GM23338 (cell line): ENCODE data around the gene ATP12A. TPM values are rescaled to one million over a fixed set of nuclear protein-coding genes. Genes with fewer than 3 reads are reported as not detected.

Experiments used
- ATAC-seq: fragments of 200-7000 bp; cut with Tn5 transposase; 3 replicates; pipeline ENCODE4 v1.9.1; 2020
- DNase-seq: peaks from one replicate; pipeline ENCODE4 v3.0.0-alpha.2; 2015; ENCODE audit warnings: low spot score
- H2AFZ ChIP-seq: fragments of 200-600 bp; sonication (generic); 2 replicates; pipeline ENCODE4 v1.8.0; 2016; ENCODE audit warnings: antibody characterized with exemption, mild to moderate bottlenecking, moderate library complexity
- H3F3A ChIP-seq: fragments of 200-600 bp; sonication (generic); replicated peaks from 2 replicates; pipeline ENCODE4 v1.8.0; 2017; ENCODE audit warnings: antibody characterized with exemption, mixed run types, low read depth
- H3K27ac ChIP-seq: fragments of 200-600 bp; sonication (generic); 2 replicates; pipeline ENCODE4 v1.6.1; 2016; ENCODE audit warnings: low read depth
- H3K27me3 ChIP-seq: fragments of 200-600 bp; sonication (generic); 2 replicates; pipeline ENCODE4 v1.8.0; 2016; ENCODE audit warnings: mild to moderate bottlenecking, mixed run types, moderate library complexity; ENCODE audit not compliant: insufficient read depth
- H3K36me3 ChIP-seq: fragments of 200-600 bp; sonication (generic); 2 replicates; pipeline ENCODE4 v1.8.0; 2016; ENCODE audit warnings: mild to moderate bottlenecking; ENCODE audit not compliant: insufficient read depth
- H3K4me1 ChIP-seq: fragments of 200-600 bp; sonication (generic); 2 replicates; pipeline ENCODE4 v1.8.0; 2016; ENCODE audit warnings: mild to moderate bottlenecking, moderate library complexity; ENCODE audit not compliant: insufficient read depth
- H3K4me2 ChIP-seq: fragments of 200-600 bp; sonication (generic); 2 replicates; pipeline ENCODE4 v1.7.1; 2017; ENCODE audit warnings: mixed run types
- H3K4me3 ChIP-seq: fragments of 200-600 bp; sonication (generic); 2 replicates; pipeline ENCODE4 v1.6.1; 2016; ENCODE audit warnings: mixed run types
- H3K79me2 ChIP-seq: fragments of 200-600 bp; sonication (generic); replicated peaks from 2 replicates; pipeline ENCODE4 v1.8.0; 2017; ENCODE audit warnings: mild to moderate bottlenecking; ENCODE audit not compliant: insufficient read depth
- H3K9me2 ChIP-seq: fragments of 200-600 bp; sonication (generic); 2 replicates; pipeline ENCODE4 v1.8.0; 2017; ENCODE audit not compliant: insufficient read depth
- H4K20me1 ChIP-seq: fragments of 200-600 bp; sonication (generic); replicated peaks from 2 replicates; pipeline ENCODE4 v1.8.0; 2017; ENCODE audit warnings: mild to moderate bottlenecking; ENCODE audit not compliant: insufficient read depth
- H3K27ac Mint-ChIP-seq: 2 replicates; pipeline ENCODE4 v1.8.0; 2020; ENCODE audit warnings: inconsistent platforms, mild to moderate bottlenecking, moderate library complexity, mixed read lengths
- H3K27me3 Mint-ChIP-seq: 3 replicates; pipeline ENCODE4 v1.8.0; 2022; ENCODE audit warnings: low read depth, mild to moderate bottlenecking, moderate library complexity, mixed read lengths, inconsistent platforms; ENCODE audit not compliant: insufficient read depth, poor library complexity
- H3K36me3 Mint-ChIP-seq: 3 replicates; pipeline ENCODE4 v1.8.0; 2021; ENCODE audit warnings: low read depth, mild to moderate bottlenecking, inconsistent platforms, moderate library complexity, mixed read lengths
- H3K4me1 Mint-ChIP-seq: 3 replicates; pipeline ENCODE4 v1.8.0; 2020; ENCODE audit warnings: mild to moderate bottlenecking, inconsistent platforms, mixed read lengths
- H3K4me3 Mint-ChIP-seq: 3 replicates; pipeline ENCODE4 v1.8.0; 2021; ENCODE audit warnings: moderate library complexity, mild to moderate bottlenecking, inconsistent platforms, mixed read lengths
- H3K9me3 Mint-ChIP-seq: 3 replicates; pipeline ENCODE4 v1.8.0; 2020; ENCODE audit warnings: moderate library complexity, mild to moderate bottlenecking, inconsistent platforms, mixed read lengths
- CREB1 ChIP-seq: fragments of 250-450 bp; sonication (Bioruptor Pico); IDR thresholded peaks from 2 replicates; pipeline ENCODE4 v1.5.0; 2020; ENCODE audit warnings: low read depth, mild to moderate bottlenecking, moderate library complexity
- ETS1 ChIP-seq: IDR thresholded peaks from 2 replicates; pipeline ENCODE4 v1.6.1; 2016; ENCODE audit warnings: antibody characterized with exemption
- EZH2 ChIP-seq: fragments of 200-600 bp; sonication (generic); IDR thresholded peaks from one replicate; pipeline ENCODE4 v1.8.0; 2017; ENCODE audit warnings: antibody characterized with exemption, mild to moderate bottlenecking, low read depth; ENCODE audit not compliant: unreplicated experiment
- EZH2phosphoT487 ChIP-seq: fragments of 200-600 bp; sonication (generic); IDR thresholded peaks from one replicate; pipeline ENCODE4 v1.8.1; 2018; ENCODE audit warnings: antibody characterized with exemption; ENCODE audit not compliant: unreplicated experiment
- JUNB ChIP-seq: IDR thresholded peaks from one replicate; pipeline ENCODE4 v1.6.1; 2016; ENCODE audit warnings: antibody characterized with exemption; ENCODE audit not compliant: unreplicated experiment
- NANOG ChIP-seq: IDR thresholded peaks from 2 replicates; pipeline ENCODE4 v1.6.1; 2016; ENCODE audit warnings: antibody characterized with exemption, borderline replicate concordance
- POLR2AphosphoS5 ChIP-seq: IDR thresholded peaks from 2 replicates; pipeline ENCODE4 v1.6.1; 2016; ENCODE audit warnings: antibody characterized with exemption, low read depth
- REST ChIP-seq: IDR thresholded peaks from one replicate; pipeline ENCODE4 v1.6.1; 2018; ENCODE audit warnings: antibody characterized with exemption; ENCODE audit not compliant: unreplicated experiment
- STAT1 ChIP-seq: IDR thresholded peaks from one replicate; pipeline ENCODE4 v1.6.1; 2016; ENCODE audit warnings: antibody characterized with exemption; ENCODE audit not compliant: unreplicated experiment
- ZNF114 ChIP-seq: fragments of 250-450 bp; sonication (Bioruptor Pico); IDR thresholded peaks from 2 replicates; pipeline ENCODE4 v1.5.0; 2020; ENCODE audit warnings: mild to moderate bottlenecking, moderate library complexity
- ZNF331 ChIP-seq: fragments of 250-450 bp; sonication (Bioruptor Pico); IDR thresholded peaks from 2 replicates; pipeline ENCODE4 v1.5.0; 2020; ENCODE audit warnings: low read depth, mild to moderate bottlenecking, moderate library complexity
- polyA plus RNA-seq: library from polyadenylated mRNA; unstranded; fragments of >200 nt; fragmentation: Nextera tagmentation; extraction: Ambion mirVana; gene quantifications from 2 replicates; pipeline ENCODE4 v1.2.1, GENCODE V29; 2016
- total RNA-seq: library from RNA; depleted of rRNA; stranded (reverse); fragments of >200 nt; shearing (Covaris generic); gene quantifications from 2 replicates; pipeline ENCODE4 v1.2.3, GENCODE V29; 2014
- TF ChIP-seq, protein P1 (sequence below): fragments of 250-450 bp; sonication (Bioruptor Pico); IDR thresholded peaks from 2 replicates; pipeline ENCODE4 v1.5.0; 2020; ENCODE audit warnings: mild to moderate bottlenecking, moderate library complexity
- TF ChIP-seq, protein P2 (sequence below), 2 experiments: fragments of 200-600 bp in 1 of 2; sonication (generic) in 1 of 2; conservative IDR thresholded peaks; 2 replicates each; pipeline versions ENCODE4 v1.5.1 to v1.6.1; 2016 to 2017; ENCODE audit warnings: antibody characterized with exemption in 2 of 2, low read depth in 2 of 2, mild to moderate bottlenecking in 2 of 2, moderate library complexity in 1 of 2

The ATP12A gene
- total and polyA plus RNA-seq, 2 experiments from 2014 or later: 0.40 to 1.0 TPM

DNA sequence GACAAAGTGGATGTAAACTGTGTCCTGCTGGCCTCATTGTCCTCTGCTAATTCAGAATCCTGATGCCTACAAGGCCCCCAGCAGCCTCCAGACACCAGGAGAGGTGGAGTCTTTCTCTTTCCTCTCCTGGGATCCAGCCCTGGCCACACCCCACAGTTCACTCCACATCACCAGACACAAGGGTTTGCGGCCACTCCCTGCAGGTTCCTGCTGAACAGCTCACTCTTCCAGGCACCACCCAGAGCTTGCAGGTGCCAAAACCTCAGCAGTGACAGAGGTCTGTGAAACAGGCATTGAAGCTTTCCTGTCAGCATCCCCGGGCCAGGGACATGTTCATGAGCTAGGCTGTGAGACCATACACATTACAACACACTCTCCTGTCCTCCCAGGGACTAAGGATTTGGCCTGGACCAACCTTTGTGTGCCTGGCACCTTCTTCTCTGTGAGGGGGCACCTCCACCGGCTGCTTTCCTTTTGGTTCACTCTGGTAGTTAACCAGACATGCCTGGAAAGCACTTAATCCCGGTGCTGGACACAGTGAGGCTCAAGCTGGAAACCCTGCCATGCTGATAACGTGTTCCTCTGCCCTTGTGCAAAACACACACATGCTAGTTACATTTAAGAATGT lies 11.1 kb upstream of the ATP12A start:
- no peak overlapping the region for H3K4me3 Mint-ChIP-seq
- peaks cover 10% of the 10 kb centered on the region for H3K27me3 Mint-ChIP-seq
- Histone ChIP-seq H3K36me3 (no peaks in the 10 kb centered on the region), H3K27ac (no peak overlapping the region), H3K4me1 (no peaks in the 10 kb centered on the region), H3F3A (no peaks in the 10 kb centered on the region), H3K4me2 (no peak overlapping the region), H3K9me2 (no peaks in the 10 kb centered on the region), H3K4me3 (no peak overlapping the region), H4K20me1 (no peaks in the 10 kb centered on the region), H2AFZ (no peak overlapping the region), H3K79me2 (no peaks in the 10 kb centered on the region), H3K27me3 (no peaks in the 10 kb centered on the region)
- ATAC-seq (no peak), DNase-seq (no peak)
- H3K27ac Mint-ChIP-seq: no peak overlapping the region
- H3K9me3 Mint-ChIP-seq: no peaks in the 10 kb centered on the region
- H3K4me1 Mint-ChIP-seq: peaks cover 14% of the 10 kb centered on the region
- no peaks in the 10 kb centered on the region for H3K36me3 Mint-ChIP-seq
- TF ChIP-seq POLR2AphosphoS5 (no peak), CREB1 (CRISPR knock-in tag) (no peak), JUNB (no peak), ZNF331 (CRISPR knock-in tag) (no peak), EZH2phosphoT487 (no peak), ETS1 (no peak), REST (no peak), NANOG (no peak), EZH2 (no peak), STAT1 (no peak), ZNF114 (no peak)
- TF ChIP-seq, protein P1, sequence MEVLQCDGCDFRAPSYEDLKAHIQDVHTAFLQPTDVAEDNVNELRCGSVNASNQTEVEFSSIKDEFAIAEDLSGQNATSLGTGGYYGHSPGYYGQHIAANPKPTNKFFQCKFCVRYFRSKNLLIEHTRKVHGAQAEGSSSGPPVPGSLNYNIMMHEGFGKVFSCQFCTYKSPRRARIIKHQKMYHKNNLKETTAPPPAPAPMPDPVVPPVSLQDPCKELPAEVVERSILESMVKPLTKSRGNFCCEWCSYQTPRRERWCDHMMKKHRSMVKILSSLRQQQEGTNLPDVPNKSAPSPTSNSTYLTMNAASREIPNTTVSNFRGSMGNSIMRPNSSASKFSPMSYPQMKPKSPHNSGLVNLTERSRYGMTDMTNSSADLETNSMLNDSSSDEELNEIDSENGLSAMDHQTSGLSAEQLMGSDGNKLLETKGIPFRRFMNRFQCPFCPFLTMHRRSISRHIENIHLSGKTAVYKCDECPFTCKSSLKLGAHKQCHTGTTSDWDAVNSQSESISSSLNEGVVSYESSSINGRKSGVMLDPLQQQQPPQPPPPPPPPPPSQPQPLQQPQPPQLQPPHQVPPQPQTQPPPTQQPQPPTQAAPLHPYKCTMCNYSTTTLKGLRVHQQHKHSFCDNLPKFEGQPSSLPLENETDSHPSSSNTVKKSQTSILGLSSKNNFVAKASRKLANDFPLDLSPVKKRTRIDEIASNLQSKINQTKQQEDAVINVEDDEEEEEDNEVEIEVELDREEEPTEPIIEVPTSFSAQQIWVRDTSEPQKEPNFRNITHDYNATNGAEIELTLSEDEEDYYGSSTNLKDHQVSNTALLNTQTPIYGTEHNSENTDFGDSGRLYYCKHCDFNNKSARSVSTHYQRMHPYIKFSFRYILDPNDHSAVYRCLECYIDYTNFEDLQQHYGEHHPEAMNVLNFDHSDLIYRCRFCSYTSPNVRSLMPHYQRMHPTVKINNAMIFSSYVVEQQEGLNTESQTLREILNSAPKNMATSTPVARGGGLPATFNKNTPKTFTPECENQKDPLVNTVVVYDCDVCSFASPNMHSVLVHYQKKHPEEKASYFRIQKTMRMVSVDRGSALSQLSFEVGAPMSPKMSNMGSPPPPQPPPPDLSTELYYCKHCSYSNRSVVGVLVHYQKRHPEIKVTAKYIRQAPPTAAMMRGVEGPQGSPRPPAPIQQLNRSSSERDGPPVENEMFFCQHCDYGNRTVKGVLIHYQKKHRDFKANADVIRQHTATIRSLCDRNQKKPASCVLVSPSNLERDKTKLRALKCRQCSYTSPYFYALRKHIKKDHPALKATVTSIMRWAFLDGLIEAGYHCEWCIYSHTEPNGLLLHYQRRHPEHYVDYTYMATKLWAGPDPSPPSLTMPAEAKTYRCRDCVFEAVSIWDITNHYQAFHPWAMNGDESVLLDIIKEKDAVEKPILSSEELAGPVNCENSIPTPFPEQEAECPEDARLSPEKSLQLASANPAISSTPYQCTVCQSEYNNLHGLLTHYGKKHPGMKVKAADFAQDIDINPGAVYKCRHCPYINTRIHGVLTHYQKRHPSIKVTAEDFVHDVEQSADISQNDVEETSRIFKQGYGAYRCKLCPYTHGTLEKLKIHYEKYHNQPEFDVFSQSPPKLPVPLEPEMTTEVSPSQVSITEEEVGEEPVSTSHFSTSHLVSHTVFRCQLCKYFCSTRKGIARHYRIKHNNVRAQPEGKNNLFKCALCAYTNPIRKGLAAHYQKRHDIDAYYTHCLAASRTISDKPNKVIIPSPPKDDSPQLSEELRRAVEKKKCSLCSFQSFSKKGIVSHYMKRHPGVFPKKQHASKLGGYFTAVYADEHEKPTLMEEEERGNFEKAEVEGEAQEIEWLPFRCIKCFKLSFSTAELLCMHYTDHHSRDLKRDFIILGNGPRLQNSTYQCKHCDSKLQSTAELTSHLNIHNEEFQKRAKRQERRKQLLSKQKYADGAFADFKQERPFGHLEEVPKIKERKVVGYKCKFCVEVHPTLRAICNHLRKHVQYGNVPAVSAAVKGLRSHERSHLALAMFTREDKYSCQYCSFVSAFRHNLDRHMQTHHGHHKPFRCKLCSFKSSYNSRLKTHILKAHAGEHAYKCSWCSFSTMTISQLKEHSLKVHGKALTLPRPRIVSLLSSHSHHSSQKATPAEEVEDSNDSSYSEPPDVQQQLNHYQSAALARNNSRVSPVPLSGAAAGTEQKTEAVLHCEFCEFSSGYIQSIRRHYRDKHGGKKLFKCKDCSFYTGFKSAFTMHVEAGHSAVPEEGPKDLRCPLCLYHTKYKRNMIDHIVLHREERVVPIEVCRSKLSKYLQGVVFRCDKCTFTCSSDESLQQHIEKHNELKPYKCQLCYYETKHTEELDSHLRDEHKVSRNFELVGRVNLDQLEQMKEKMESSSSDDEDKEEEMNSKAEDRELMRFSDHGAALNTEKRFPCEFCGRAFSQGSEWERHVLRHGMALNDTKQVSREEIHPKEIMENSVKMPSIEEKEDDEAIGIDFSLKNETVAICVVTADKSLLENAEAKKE (CRISPR knock-in tag): no peak
- TF ChIP-seq, protein P2, sequence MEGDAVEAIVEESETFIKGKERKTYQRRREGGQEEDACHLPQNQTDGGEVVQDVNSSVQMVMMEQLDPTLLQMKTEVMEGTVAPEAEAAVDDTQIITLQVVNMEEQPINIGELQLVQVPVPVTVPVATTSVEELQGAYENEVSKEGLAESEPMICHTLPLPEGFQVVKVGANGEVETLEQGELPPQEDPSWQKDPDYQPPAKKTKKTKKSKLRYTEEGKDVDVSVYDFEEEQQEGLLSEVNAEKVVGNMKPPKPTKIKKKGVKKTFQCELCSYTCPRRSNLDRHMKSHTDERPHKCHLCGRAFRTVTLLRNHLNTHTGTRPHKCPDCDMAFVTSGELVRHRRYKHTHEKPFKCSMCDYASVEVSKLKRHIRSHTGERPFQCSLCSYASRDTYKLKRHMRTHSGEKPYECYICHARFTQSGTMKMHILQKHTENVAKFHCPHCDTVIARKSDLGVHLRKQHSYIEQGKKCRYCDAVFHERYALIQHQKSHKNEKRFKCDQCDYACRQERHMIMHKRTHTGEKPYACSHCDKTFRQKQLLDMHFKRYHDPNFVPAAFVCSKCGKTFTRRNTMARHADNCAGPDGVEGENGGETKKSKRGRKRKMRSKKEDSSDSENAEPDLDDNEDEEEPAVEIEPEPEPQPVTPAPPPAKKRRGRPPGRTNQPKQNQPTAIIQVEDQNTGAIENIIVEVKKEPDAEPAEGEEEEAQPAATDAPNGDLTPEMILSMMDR (conservative IDR thresholded peaks at IDR 0.05; ENCODE audit: low read depth in 2 of 2): no peak
